GM19035 (cell line): Measurements from ENCODE around the gene KXD1.
"Not testable (repeated sequence)": the region's sequence is repeated elsewhere in the genome, so short reads cannot be mapped to it uniquely, and the experiment has no call there.

ENCODE experiments used
- ATAC-seq: cut with Tn5 transposase; IDR thresholded peaks from one replicate; pipeline ENCODE4 v1.9.1; 2021; ENCODE audit not compliant: unreplicated experiment

KXD1 gene

DNA sequence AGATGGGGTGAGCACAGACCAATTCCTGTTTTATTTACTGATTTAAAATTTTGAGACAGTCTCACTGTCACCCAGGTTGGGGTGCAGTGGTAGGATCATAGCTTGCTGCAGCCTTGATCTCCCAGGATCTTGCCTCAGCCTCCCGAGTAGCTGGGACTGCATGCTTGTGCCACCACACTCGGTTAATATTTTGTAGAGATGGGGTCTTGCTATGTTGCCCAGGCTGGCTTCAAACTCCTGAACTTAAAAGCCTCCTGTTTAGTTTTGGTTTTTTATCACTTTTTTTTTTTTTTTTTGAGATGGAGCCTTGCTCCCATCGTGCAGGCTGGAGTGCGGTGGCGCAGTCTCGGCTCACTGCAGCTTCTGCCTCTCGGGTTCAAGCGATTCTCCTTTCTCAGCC is 18.7 kb downstream of the KXD1 start:
- ATAC-seq, result no peak

DNA sequence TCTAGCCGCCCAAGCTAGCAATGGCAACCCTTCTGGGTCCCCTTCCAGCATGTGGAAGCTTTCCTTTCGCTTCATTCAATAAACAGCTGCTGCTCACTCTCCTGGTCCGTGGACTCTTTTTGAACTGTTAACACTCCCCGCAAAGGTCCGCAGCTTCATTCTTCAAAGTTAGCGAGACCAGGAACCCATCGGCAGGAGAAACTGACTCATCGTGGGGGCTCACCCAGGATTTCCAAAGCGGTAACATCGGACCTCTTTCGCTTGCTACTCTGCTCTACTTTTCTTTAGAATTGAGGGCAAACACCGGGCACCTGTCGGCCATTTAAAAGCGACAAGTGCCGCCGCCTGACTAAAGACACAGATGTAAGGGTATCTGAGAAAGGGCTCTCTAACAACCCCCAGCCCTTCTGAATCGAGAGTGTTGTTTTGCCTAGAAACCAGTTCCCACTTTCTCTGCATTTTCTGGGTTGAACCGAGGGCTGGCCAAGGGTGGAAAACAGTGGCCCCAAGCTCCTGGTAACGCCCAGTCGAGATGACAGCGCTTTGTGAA is 19.8 kb downstream of the KXD1 start:
- ATAC-seq, result no peak

DNA sequence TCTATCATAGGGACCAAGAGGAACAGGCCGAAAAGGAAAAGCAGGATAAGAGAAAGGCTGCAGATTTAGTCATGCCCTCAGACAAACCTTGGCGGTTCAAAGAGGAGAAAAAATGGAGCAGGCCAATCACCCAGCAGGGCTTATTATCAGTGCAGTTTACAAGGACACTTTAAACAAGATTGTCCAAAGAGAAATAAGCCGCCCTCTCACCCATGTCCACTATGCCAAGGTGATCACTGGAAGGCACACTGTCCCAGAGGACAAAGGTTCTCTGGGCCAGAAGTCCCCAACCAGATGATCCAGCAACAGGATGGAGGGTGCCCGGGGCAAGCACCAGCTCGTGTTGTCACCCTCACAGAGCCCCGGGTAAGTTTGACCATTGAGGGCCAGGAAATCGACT is 22.6 kb downstream of the KXD1 start:
- no peak for ATAC-seq

DNA sequence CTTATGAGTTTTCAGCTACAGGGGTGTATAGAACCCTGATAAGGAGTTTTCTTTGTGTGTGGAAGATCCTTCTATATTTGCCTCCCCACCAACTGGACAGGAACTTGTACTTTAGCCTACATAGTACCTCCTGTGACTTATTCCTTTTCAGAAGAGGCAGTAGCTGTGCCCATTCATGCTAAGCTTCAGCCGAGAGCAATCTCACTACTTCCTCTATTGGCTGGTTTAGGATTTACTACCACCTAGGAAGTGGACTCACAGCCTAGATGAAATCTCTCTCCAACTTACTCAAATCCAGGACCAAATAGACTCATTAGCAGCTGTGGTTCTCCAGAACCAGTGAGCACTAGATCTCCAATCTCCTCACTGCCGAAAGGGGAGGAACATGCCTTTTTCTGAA is 28.6 kb downstream of the KXD1 start:
- ATAC-seq, result no peak

DNA sequence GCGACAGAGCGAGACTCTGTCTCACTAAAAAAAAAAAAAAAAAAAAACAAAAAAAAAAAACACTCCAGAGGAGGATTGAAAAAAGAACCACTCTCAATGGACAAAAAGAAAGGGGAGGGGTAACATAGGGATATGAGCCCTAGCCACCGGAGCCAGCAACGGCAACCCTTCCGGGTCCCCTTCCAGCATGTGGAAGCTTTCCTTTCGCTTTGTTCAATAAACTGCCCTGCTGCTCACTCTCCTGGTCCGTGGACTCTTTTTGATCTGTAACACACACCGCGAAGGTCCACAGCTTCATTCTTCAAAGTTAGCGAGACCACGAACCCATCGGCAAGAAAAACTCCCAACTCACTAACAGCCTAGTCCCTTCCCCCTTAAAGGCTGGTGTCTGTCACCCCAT is 29.9 kb downstream of the KXD1 start:
- no peak for ATAC-seq

DNA sequence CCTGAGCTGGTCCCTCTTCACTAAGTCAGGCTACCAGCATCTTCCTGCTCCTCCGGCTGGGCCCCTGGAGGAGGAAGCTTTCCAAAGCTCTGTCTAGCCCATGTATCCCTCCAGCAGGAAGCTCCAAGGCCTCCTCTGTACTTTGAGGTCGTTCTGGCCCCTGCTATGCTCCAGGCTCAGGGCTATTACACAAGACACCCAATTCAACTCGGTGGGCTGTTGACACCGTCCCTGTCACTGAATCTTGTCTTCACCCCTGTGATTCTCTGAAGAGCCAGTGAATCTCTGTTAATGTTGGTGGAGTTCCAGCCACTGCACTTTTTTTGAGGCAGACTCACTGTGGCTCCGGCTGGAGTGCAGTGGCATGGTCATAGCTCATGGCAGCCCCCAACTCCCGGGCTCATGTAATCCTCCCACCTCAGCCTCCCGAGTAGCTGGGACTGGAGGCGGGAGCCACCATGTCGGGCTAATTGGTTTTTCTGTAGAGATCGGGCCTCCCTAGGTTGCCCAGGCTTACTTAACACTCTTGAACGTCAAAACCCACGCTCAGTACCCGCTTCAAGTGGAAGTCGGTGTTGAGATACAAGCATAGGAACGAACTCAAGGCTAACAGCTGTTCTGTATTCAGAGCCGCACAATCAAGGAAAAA is 30.4 kb downstream of the KXD1 start:
- no peak for ATAC-seq

DNA sequence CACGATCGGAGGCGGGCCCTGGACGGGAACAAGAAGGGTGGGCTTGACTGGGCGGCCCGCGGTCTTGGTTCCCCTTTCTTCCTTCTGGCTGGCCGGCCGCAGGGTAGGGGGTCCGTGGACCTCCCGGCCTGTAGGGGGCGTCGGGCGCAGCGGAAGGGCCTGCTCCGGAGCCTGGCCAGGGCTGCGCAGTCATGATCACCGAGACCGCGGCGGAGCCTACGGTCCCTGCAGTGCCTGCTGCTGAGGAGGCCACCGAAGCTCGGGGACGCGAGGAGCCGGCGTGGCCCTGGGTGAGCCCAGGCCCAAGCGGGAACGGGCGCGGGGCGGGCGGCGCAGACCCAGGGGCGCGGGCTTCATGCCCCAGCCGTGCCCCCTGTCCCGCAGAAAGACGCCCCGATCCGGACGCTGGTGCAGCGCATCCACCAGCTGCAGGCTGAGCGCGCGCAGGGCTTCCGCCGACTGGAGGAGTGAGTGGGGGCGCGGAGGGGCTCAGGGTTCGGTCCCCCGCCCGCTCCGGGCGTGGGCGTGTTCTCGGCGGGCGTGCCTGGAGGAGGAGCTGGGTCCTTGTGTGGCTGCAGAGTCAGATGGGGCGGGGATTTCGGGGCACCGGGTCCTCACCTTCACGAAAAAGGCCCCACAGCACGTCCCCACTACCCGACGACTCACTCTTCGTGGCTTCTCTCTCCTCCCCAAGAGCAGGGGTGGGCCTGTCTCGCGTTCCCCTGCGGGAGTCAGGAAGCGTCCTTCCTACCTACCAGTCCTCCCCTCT is 31.1 kb downstream of the KXD1 start, which contains the start of gene REX1BD:
REX1BD (plus strand) TSS at position 188 of the 769 bp plus-strand sequence; CDS start at position 192, 4 bp downstream.
- peak; percentile 69 for ATAC-seq

DNA sequence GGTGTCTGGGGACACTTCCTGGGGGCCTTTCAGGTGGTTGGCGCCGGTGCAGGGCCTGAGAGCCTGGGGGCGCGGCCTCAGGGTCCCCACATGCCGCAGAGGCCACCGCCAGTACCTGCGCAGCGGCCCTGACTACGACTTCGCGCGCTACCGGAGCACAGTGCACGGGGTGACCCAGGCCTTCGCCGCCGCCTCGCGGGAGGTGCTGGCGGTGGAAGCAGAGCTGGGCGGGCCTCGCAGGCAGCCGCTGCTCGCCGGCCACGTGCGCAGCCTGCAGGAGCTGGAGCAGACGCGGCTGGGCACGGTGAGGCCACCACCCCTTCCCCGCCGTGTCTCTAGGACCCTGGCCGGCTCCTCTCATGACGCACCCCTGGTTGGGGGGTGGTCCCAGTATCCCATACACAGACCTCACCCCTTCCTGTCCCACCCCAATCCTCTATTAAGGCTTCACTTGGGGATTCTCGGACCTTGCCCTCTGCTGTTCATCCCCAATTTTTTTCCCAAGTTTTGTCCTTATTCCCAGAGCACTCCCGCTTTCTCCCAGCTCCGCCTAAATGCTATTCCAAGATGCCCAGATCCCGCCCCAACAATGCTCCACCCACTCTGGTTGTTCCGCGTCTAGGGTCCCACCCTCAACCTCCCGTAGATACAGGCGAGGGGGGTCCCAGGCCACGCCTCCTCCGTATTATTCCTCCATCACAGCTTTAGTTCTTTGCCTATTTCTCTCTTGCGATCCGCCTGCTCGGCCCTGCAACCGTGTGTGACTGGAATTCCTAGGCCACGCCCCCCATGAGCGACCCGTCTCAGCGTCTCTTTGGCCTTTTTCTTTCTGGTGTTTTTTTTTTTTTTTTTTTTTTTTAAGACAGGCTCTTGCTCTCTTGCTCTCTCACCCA is 32.0 kb downstream of the KXD1 start:
- ATAC-seq, result peak; percentile 22

DNA sequence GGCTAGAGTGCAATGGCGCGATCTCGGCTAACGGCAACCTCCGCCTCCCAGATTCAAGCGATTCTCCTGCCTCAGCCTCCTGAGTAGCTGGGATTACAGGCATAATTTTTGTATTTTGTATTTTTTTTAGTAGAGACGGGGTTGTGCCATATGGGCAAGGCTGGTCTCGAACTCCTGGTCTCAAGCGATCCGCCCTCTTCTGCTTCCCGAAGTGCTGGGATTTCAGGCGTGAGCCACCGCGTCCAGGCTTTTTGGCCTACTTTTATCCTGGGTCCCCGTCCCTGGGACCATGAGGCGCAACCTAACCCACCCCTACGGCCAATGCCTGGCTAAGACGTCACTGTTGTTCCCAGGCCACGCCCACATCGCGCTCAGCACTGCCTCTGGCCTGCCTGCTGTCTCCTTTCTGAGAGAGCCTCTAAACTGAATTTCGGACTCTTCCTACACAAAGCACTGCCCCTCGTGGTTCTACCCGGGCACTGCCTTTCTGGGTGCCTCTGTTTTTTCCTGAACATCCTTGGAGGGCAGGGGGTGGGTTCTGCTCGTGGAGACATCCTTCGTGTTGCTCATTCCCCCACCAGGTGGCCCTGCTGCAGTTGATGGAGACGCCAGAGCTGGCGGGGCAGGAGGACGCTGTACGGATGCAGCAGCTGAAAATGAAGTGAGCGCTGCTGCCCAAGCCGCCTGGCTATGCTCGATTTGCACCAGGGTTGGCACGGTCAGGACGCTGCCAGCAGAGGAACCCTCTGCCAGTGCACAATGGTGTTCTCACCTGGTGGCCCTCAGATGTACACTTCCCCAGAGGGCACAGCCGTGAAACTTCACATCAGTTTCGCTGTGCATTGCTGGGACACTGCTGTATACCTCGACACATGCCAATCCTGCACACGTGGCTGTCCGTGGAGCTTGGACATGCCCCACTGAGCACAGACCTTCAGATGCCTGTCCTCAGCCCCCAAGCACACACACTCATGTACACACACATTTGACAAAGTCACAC is 32.9 kb downstream of the KXD1 start:
- ATAC-seq, result no peak

DNA sequence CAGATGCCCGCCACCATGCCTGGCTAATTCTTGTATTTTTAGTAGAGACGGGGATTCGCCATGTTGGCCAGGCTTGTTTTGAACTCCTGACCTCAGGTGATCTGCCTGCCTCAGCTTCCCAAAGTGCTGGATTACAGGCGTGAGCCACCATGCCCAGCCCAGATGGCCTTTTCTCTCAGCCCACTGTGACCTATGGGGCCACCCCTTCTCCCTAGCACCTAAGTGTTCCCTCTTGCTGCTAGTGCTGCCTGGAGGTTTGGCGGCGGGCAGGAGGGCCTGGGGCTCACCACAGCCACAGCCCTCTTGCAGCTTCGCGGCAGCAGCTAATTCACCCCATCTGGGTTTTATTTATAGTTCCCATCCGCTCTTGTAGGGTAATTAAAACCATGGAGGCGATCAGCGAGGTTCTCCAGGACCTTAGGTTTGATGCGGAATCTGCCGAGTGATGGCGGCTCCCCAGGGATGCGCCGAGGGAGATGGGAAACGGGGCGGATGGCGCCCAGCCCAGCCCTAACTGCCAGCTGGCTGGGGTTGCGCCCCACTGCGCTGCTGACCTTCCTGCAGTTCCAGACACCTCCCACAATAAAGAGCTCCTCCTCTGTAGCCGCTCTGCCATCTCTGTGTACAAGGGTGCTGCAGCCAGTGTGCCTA is 34.2 kb downstream of the KXD1 start:
- ATAC-seq, result no peak

DNA sequence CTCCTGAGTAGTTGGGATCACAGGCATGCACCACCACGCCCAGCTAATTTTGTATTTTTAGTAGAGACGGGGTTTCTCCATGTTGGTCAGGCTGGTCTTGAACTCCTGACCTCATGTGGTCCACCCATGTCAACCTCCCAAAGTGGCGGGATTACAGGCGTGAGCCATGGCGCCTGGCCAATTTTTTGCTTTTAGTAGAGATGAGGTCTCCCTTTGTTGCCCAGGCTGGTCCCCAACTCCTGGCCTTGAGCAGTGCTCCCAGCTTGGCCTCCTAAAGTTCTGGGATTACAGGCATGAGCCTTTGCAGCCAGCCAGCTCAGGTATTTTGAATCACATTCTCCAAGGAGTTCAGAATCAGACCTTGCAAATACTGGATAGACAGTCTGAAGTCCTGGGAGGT is 35.1 kb downstream of the KXD1 start:
- ATAC-seq, result not testable (repeated sequence)

DNA sequence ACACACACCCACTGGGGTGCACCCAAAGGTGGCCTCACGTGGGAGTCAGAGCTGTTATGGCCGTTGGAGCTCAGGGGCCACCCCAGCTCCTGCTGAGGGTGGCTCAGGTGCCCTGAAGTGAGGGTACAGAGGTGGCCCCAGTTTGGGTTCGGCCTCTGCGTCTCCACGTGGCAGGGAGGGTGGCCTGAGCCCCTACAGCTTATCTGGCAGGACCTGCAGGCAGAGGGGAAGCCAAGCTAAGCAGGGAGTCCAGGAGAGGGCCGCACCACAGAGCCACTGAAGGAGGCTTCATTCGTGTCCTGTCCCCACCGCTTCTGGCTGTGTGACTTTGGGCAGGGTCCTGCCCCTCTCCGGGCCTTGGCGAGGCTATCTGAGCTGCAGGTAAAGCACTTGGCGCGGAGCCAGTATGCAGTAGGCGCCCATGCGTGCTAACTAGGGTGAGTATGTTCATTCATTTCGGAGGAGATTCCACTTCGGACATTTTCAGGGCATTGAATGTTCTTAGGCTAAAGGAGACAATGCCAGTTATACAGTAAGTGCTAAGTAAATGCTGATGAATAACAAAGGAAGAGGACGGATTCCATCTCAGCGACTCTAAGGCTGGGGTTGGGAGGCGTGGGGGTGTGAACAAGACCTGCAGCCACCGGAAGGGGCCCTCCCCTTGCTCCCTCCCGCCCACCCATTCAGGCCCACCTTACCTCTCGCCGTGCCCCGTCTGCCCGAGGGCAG is 35.9 kb downstream of the KXD1 start:
- ATAC-seq, result no peak

DNA sequence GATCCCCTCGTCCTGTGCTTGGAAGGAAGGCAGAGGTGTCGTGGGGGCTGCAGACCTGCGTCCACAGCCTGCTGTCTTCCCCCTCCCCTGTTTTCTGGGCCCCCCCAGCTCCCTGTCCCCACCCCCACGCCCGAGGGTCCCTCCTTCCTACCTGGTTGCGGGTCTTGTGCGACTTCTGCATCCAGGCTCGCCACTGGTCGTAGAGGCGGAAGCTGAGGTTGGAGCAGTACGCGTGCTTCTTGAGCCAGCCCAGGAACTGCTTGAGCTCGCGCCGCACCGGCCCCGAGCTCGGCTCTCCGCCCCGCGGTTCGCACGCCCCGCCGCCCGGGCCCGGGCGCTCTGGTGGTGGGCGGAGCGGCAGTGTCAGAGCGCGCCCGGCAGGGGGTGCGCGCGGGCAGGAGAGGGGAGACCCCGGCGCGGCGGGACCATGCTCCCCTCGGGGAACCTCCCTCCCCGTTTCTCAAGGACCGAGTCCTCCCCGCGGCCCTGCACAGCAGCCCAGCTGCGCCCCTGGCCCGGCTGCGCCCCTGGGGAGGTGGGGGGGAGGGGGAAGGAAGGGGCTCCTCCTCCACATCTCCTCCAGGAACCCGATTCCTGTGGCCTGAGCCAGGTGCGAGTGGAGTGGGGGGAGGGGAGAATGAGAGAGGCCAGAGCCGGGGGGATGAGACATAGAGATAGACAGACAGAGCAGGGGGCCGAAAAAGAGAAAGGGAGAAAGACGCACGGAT is 36.6 kb downstream of the KXD1 start:
- ATAC-seq, result no peak

DNA sequence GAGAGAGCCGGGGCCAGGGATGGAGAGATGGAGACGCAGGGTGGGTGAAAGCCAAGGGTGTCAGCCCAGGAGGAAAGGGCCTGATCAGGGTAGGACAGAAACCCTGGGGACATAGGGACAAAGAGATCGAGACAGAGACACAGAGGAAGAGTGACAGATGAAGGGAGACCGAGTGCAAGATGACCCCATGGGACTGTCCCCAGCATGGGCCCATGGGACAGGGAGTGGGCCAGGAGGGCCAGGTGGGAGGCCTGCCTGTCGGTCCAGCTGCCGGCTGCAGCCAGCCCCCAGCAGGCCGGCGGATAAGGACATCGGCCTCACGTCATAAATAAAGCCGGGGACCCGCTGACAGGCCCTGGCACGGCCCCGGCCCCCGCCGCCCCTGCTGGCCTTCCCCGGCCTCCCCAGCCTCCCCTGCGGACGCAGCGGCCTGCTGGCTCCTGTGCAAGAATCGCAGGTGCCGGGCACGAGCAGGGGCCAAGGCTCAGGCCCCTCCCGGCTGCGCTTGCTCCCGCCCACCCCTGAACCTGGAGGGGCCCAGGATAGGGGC is 37.2 kb downstream of the KXD1 start:
- no peak for ATAC-seq

DNA sequence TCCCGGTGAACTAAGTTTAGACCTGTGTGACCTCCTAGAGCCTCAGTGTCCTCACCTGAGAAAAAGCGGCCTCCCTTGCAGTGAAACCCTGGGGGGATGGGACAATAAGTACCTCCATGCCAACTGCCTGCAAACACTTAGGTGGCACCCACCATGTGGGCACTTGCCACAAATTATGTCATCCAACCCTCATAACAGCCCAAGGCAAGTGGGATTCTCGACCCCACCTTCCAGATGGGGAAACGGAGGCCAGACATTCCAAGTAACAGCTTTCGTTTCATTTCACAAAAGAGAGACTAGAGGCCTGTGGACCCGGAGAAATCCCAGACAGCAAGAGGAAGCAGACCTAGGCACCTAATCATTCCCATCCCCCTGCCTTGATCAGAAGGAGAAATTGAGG is 37.8 kb downstream of the KXD1 start:
- no peak for ATAC-seq

DNA sequence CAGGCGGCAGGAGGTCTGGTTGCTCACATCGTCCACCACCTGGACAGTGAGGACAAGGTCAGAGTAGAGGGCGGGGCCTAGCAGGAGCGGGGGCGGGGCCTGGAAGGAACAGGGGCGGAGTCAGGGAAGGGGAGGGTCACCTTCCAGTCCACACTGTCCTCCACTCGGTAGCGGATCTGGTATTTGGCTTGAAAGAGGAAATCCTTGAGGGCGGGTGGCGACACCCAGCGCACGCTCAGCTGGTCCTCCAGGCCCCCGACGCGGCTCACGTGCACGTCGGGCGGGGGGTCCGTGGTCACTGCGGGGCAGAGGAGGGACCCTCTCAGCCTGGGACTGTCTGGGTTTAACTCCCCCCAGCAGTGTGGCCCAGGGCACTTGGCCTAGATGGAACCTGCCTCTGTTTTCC is 39.1 kb downstream of the KXD1 start:
- no peak for ATAC-seq

DNA sequence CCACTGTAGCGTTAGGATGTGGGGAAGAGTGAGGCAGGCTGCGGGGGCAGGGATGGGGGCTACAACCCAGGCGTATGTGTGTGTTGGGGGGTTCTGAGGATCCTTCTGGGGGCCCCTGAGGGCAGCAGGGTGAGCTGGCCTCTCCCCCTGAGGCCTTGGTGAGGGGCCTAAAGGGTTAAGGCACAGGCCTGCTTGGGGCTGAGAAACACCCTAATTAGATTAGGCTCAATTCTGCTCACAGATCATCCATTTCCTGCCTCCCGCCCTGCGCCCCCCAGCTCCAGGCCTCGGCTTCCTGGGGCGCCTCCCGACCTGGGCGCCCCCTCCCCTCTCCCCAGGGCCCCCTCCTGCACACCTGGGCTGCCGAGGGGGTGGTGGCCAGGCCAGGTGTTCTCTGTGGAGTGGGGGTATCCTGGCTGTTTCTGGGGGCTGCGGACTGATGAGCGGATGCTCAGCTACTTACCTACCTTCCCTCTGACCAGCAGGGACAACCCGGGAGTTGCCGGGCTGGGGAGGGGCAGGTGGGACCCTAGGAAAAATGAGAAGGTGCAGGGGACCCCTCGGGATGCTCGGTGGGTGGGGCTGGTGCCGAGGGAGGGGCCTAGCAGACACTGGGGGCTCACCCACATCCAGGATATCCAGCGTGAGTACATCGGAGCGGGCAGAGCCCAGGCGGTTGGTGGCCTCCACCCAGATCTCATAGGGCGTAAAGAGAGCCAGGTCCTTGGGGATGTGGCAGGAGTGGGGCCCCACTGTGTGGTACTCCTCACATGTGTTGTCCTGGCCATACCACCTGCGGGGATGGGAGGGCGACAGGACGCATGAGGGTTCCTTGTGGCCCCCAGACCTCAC is 40.4 kb downstream of the KXD1 start:
- ATAC-seq, result no peak
